Suprapubic skin (tissue), 4 donors: ENCODE results near the gene GNA12. TPM values are rescaled to one million over a fixed set of nuclear protein-coding genes. Genes with fewer than 3 reads are reported as not detected.
A peak's percentile ranks its signal among the peaks of the same experiment; 100 is the strongest.

Experiments used
- DNase-seq, 2 donors: peaks; one replicate each; pipeline ENCODE4 v3.0.0-alpha.2; 2019; ENCODE audit warnings: low spot score in 2 of 2
- H3K27ac ChIP-seq: fragments of 200-600 bp; sonication (generic); one replicate; pipeline ENCODE4 v1.5.1; 2019
- H3K27me3 ChIP-seq: fragments of 200-600 bp; sonication (generic); one replicate; pipeline ENCODE4 v1.5.1; 2019
- H3K36me3 ChIP-seq: fragments of 200-600 bp; sonication (generic); one replicate; pipeline ENCODE4 v1.5.1; 2019
- H3K4me1 ChIP-seq: fragments of 200-600 bp; sonication (generic); one replicate; pipeline ENCODE4 v1.5.1; 2019
- H3K4me3 ChIP-seq: fragments of 200-600 bp; sonication (generic); one replicate; pipeline ENCODE4 v1.5.1; 2019; ENCODE audit warnings: mild to moderate bottlenecking
- H3K9me3 ChIP-seq: fragments of 200-600 bp; sonication (generic); one replicate; pipeline ENCODE4 v1.5.1; 2019
- CTCF ChIP-seq, 2 donors: fragments of 200-600 bp in 1 of 2; fragments of 450-650 bp in 1 of 2; sonication (generic) in 1 of 2; IDR thresholded peaks; one replicate each; pipeline ENCODE4 v1.5.1; 2016 to 2019; ENCODE audit warnings: antibody characterized with exemption in 2 of 2, mild to moderate bottlenecking in 1 of 2, moderate library complexity in 1 of 2
- EP300 ChIP-seq: sonication (generic); formaldehyde crosslinking; IDR thresholded peaks from one replicate; pipeline ENCODE4 v1.6.1; 2017; ENCODE audit warnings: antibody characterized with exemption
- POLR2A ChIP-seq, 2 donors: fragments of 450-650 bp; IDR thresholded peaks; one replicate each; pipeline ENCODE4 v1.6.1; 2017; ENCODE audit warnings: antibody characterized with exemption in 2 of 2, mild to moderate bottlenecking in 2 of 2, moderate library complexity in 2 of 2
- POLR2AphosphoS5 ChIP-seq, 3 donors: sonication (generic); formaldehyde crosslinking; IDR thresholded peaks; one replicate each; pipeline ENCODE4 v1.6.1; 2017; ENCODE audit warnings: antibody characterized with exemption in 3 of 3
- WGBS: methylation state at CpG from one replicate; pipeline ENCODE4 v1.1.5; 2018; 5-methylcytosine and 5-hydroxymethylcytosine counted together
- total RNA-seq, 4 donors: library from RNA; depleted of rRNA; stranded (reverse); fragments of >200 nt; gene quantifications; one replicate each; pipeline ENCODE4 v1.1.0, GENCODE V29; 2016

The GNA12 gene
- total RNA-seq, 4 donors from 2014 or later, result 9.7 to 15.0 (median 13.3) TPM

DNA sequence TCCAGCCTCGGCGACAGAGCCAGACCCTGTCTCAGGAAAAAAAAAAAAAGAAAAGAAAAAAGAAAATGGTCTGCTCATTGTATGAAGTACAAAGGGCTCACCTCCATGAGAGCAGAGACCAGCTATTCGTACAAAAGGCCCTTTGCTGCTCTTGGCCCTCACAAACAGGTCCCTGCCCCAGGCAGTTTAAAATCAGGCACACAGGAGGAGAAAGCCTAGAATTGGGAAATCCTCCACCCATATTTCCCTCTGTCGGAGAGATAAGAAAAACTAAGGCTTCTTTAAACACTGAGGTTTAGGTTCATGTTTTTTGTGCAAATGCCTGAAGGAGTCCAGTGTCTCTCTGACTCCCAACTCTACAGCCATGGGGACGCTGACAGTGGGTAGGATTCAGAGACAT lies 15.1 kb downstream of the GNA12 start:
- Histone ChIP-seq H3K36me3 (no peaks in the 10 kb centered on the region), H3K27me3 (no peaks in the 10 kb centered on the region), H3K9me3 (no peaks in the 10 kb centered on the region), H3K4me1 (peaks cover 2% of the 10 kb centered on the region), H3K27ac (no peak overlapping the region), H3K4me3 (no peak overlapping the region)
- no peak for TF ChIP-seq CTCF (IDR thresholded peaks at IDR 0.05)
- TF ChIP-seq POLR2A (IDR thresholded peaks at IDR 0.05), result no peak
- TF ChIP-seq POLR2AphosphoS5 (IDR thresholded peaks at IDR 0.05), result no peak
- TF ChIP-seq EP300, result no peak
- DNase-seq, result peak in 1 of 2 donors; percentile 2
- WGBS, result 89% methylated on average over 5 of the region's 5 CpGs

DNA sequence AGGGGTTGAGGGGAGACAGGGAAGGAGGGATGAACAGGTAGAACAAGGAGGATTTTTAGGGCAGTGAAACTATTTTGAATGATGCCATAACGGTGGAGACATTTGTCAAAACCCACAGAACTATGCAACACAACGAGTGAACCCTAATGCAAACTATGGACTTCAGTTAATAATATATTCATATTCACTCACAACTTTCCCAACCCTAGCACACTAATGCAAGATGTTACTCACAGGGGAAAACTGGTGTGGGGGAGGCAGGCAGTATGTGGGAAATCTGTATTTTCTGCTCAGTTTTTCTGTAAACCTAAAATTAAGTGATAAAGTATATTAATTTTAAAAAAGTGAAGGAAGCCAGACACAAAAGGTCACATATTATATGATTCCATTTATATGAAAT lies 17.3 kb downstream of the GNA12 start:
- Histone ChIP-seq H3K9me3 (no peaks in the 10 kb centered on the region), H3K4me3 (no peak overlapping the region), H3K4me1 (peaks cover 6% of the 10 kb centered on the region), H3K27ac (no peak overlapping the region), H3K27me3 (no peaks in the 10 kb centered on the region), H3K36me3 (no peaks in the 10 kb centered on the region)
- DNase-seq, result no peak
- 83% methylated on average over 2 of the region's 2 CpGs for WGBS
- no peak for TF ChIP-seq CTCF (IDR thresholded peaks at IDR 0.05)
- TF ChIP-seq POLR2A (IDR thresholded peaks at IDR 0.05), result no peak
- no peak for TF ChIP-seq EP300

GRCh38 chr7:2825559-2826227 lies 18.4 kb downstream of the GNA12 start:
- Histone ChIP-seq H3K36me3 (no peaks in the 10 kb centered on the region), H3K27ac (no peak overlapping the region), H3K4me1 (peaks cover 17% of the 10 kb centered on the region), H3K4me3 (no peak overlapping the region), H3K27me3 (no peaks in the 10 kb centered on the region), H3K9me3 (no peaks in the 10 kb centered on the region)
- no peak for TF ChIP-seq EP300
- TF ChIP-seq POLR2A (IDR thresholded peaks at IDR 0.05), result no peak
- TF ChIP-seq POLR2AphosphoS5 (IDR thresholded peaks at IDR 0.05), result no peak
- no peak for TF ChIP-seq CTCF (IDR thresholded peaks at IDR 0.05)
- WGBS, result 90% methylated on average over 20 of the region's 20 CpGs
- no peak for DNase-seq

DNA sequence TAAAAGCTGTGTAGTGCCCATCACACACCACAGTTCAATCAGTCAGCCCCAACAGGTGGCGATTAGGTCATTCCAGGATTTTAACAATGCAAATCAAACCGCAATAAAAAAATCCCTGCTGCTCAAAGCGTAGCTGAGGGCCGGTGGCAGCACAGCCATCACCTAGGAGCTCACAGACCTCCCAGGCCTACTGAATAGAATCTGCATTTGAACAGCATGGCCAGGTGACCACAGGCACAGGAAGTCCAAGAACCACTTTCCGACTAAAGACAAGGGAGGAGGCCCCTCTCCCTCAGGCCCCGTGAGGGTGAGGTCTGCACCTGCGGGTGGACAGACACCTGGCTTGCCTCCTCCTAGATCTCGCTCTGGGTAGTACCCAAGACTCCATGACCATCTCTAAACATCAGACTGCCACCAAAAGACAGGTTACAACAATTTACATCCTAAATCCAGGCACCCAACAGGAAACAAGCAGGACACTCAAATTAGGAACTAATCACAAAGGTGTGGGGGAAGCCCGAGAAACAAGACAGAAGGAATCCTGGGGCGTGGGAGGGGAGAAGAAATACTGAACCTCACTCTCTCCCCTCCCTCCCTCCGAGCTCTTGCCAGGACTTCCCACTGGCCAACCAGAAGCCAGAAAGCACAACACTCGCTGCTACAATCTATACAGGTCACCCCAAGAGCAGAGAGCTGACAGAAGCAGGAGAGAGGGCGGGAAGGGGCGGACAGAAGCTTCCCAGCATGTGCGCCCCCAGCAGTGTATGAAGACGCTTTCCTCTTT lies 19.2 kb downstream of the GNA12 start:
- Histone ChIP-seq H3K4me1 (peaks cover 21% of the 10 kb centered on the region), H3K4me3 (no peak overlapping the region), H3K27me3 (no peaks in the 10 kb centered on the region), H3K9me3 (no peaks in the 10 kb centered on the region), H3K36me3 (no peaks in the 10 kb centered on the region), H3K27ac (no peak overlapping the region)
- TF ChIP-seq POLR2A (IDR thresholded peaks at IDR 0.05) (no peak), CTCF (IDR thresholded peaks at IDR 0.05) (no peak), POLR2AphosphoS5 (IDR thresholded peaks at IDR 0.05) (no peak), EP300 (no peak)
- DNase-seq, result no peak
- 86% methylated on average over 15 of the region's 16 CpGs for WGBS

- Histone ChIP-seq H3K9me3 (no peaks in the 10 kb centered on the region), H3K4me1 (peaks cover 21% of the 10 kb centered on the region), H3K27me3 (no peaks in the 10 kb centered on the region), H3K27ac (no peak overlapping the region), H3K4me3 (no peak overlapping the region), H3K36me3 (no peaks in the 10 kb centered on the region)
- TF ChIP-seq EP300, result no peak
- no peak for TF ChIP-seq POLR2A (IDR thresholded peaks at IDR 0.05)
- no peak for TF ChIP-seq CTCF (IDR thresholded peaks at IDR 0.05)
- TF ChIP-seq POLR2AphosphoS5 (IDR thresholded peaks at IDR 0.05), result no peak
- no peak for DNase-seq
- 94% methylated on average over 16 of the region's 16 CpGs for WGBS
These were observed 20.0 kb downstream of the GNA12 start for GRCh38 chr7:2824026-2824677.
